Activated naive CD4-positive, alpha-beta T cell treated with anti-CD3 and anti-CD28 coated beads for 36 hours (primary cell): ENCODE measurements around the gene DHX16. TPM values are rescaled to one million over a fixed set of nuclear protein-coding genes. Genes with fewer than 3 reads are reported as not detected.
"Not testable (repeated sequence)": the region's sequence is repeated elsewhere in the genome, so short reads cannot be mapped to it uniquely, and the experiment has no call there.

ENCODE experiments used
- CTCF ChIA-PET: fragments of 350-600 bp; sonication (Branson Sonifier 250); formaldehyde crosslinking; loops from one replicate; lab custom pipeline; 2021; ENCODE audit warnings: antibody characterized with exemption; lab: Charles Lee
- DNase-seq: peaks from one replicate; pipeline ENCODE4 v3.0.0-alpha.2; 2020
- H3K27ac Mint-ChIP-seq: one replicate; pipeline ENCODE4 v1.8.0; 2021; ENCODE audit warnings: mild to moderate bottlenecking, mixed read lengths
- H3K27me3 Mint-ChIP-seq: one replicate; pipeline ENCODE4 v1.8.0; 2021; ENCODE audit warnings: low read depth, mixed read lengths
- H3K36me3 Mint-ChIP-seq: one replicate; pipeline ENCODE4 v1.8.0; 2021; ENCODE audit warnings: low read depth, mixed read lengths
- H3K4me1 Mint-ChIP-seq: one replicate; pipeline ENCODE4 v1.8.0; 2021; ENCODE audit warnings: low read depth, mixed read lengths
- H3K4me3 Mint-ChIP-seq: one replicate; pipeline ENCODE4 v1.8.0; 2021; ENCODE audit warnings: mild to moderate bottlenecking, moderate library complexity, mixed read lengths
- H3K9me3 Mint-ChIP-seq: one replicate; pipeline ENCODE4 v1.8.0; 2021; ENCODE audit warnings: mixed read lengths
- intact Hi-C: fragments of 100-400 bp; cut with micrococcal nuclease; formaldehyde crosslinking; loops from one replicate; pipeline ENCODE4 v1.15.1; 2023
- total RNA-seq, 2 experiments: library from RNA; stranded (reverse); gene quantifications; one replicate each; pipeline ENCODE4 v1.2.3, GENCODE V29; 2021

Gene DHX16
- total RNA-seq, 2 experiments from 2014 or later = 25.7 to 27.7 TPM

DNA sequence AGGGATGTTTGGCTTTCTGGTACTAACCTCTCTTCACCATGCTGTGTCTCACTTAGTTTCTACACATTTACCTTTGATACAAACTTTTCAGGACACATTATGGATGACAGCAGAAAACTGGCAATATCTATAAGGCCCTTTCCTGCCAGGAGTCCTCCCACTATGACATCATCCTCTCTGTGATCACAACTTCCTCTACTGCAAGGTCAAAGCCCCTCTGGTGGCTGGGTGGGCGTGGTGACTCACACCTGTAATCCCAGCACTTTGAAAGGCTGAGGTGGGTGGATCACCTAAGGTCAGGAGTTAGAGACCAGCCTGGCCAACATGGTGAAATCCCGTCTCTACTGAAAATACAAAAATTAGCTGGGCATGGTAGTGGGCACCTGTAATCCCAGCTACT is 6.5 kb downstream of the DHX16 start:
- H3K4me3 Mint-ChIP-seq, H3K27me3 Mint-ChIP-seq, H3K9me3 Mint-ChIP-seq, intact Hi-C loops: not testable (repeated sequence)
- DNase-seq = peak; percentile 50
- H3K36me3 Mint-ChIP-seq = peaks cover 36% of the 10 kb centered on the region
- peaks cover 17% of the 10 kb centered on the region for H3K4me1 Mint-ChIP-seq
- CTCF ChIA-PET = interaction anchor here (0.9 kb wide), 1 partner anchor 64 kb away, joined by 3 read pairs; no protein-coding TSS in a partner anchor
- peak overlapping the region; percentile 71 for H3K27ac Mint-ChIP-seq

DNA sequence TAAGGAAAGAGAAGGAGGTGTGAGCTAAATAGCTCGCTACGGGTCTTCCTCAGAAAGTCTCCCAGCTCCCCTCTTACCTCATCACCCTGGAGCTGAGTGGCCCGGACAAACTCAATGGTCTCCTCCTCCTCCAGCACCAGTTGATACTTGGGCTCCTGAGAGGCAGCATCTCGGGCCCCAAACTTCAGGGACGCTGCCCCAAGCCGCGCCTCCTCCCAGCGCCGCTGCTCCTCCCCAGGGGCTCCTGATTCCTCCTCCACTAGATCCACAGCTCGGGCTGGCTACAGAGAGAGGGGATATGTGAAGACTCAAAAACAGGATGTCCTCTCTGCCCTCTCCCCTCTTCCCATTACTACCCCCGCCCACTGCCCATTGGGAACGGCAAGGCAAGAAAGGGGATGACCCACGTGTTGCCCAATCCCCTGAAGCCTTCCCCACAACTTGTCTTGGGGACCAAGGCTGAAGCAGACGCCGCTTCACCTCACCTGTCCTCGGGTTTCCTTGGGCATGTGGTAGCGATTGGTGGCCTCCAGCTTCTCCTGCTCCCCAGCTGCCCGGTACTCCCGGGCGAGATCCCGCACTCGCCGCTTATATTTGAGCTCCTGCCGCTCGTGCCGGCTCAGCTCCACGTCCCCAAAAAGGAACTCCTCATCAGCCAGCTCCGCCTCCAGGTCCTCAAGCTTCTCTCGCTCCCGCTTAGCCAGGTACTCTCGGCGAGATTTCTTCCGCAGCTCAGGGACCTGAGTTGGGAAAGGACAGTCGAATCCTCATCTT is 7.6 kb downstream of the DHX16 start:
- intact Hi-C loops = no loop called here
- no peak overlapping the region for H3K27ac Mint-ChIP-seq
- H3K9me3 Mint-ChIP-seq = no peaks in the 10 kb centered on the region
- DNase-seq = no peak
- H3K4me1 Mint-ChIP-seq = peaks cover 10% of the 10 kb centered on the region
- no peaks in the 10 kb centered on the region for H3K27me3 Mint-ChIP-seq
- peaks cover 36% of the 10 kb centered on the region for H3K36me3 Mint-ChIP-seq
- no peak overlapping the region for H3K4me3 Mint-ChIP-seq
- CTCF ChIA-PET = interaction anchor here (1.1 kb wide), 2 partner anchors 66 to 94 kb away, joined by 3 to 4 read pairs; no protein-coding TSS in a partner anchor

DNA sequence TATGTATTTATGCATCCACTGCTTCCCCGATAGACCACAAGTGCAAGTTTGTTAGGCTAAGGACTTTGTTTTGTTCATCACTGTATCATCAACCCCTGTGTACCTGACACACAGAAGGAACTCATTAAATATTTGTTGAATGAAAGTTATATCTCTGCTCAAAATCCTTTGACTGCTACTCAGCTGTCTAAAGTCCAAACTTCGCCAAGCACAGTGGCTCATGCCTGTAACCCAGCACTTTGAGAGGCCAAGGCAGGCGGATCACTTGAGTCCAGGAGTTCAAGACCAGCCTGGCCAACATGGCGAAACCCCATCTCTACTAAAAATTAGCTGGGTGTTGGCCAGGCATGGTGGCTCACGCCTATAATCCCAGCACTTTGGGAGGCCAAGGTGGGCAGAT is 14.9 kb downstream of the DHX16 start:
- intact Hi-C loops, H3K4me1 Mint-ChIP-seq, H3K4me3 Mint-ChIP-seq, H3K27ac Mint-ChIP-seq, H3K27me3 Mint-ChIP-seq, DNase-seq, H3K9me3 Mint-ChIP-seq: not testable (repeated sequence)
- H3K36me3 Mint-ChIP-seq = peaks cover 34% of the 10 kb centered on the region
- CTCF ChIA-PET = interaction anchor here (1.1 kb wide), 1 partner anchor 116 kb away, joined by 3 read pairs; no protein-coding TSS in a partner anchor

DNA sequence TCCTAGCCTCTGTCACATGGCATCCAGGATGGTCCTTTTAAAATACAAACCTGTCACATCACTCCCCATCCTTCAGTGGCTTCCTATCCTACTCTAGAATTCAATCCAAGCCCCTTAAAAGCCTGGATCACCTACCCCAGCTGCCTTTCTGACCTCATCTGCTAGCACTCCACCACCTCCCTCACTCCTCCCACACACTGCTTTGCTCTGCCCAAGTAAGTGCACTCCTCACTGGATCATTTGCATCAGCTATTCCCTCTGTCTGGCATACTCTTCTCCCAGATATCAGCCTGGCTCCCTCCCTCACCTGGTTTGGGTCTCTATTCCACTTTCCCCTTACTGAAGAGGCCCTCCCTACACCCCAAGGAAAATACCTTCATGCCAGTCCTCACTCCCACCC is 15.4 kb downstream of the DHX16 start:
- H3K4me3 Mint-ChIP-seq = no peak overlapping the region
- H3K27me3 Mint-ChIP-seq = no peaks in the 10 kb centered on the region
- H3K36me3 Mint-ChIP-seq = peaks cover 31% of the 10 kb centered on the region
- DNase-seq = no peak
- intact Hi-C loops = no loop called here
- no peak overlapping the region for H3K27ac Mint-ChIP-seq
- no peaks in the 10 kb centered on the region for H3K4me1 Mint-ChIP-seq
- CTCF ChIA-PET = no interaction called here
- no peaks in the 10 kb centered on the region for H3K9me3 Mint-ChIP-seq

DNA sequence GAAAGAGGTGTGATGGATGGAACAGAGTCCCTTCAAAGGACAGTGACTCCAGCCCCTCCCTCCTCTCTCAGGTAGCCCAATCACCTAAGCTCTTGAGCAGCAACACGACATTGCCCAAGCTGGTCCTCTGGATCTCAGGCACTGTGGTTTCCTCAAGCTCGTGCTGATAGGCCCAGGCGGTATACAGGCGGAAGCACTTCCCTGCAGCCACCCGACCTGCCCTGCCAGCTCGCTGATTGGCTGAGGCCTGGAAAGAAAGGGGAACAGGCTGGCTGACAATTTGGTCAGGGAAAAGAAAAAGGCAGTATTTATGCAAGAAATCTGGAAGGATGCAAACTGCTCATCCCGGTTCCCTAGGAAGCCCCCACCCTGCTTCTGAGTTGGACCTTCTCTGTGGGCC is 16.3 kb downstream of the DHX16 start:
- Mint-ChIP-seq H3K27ac (no peak overlapping the region), H3K4me3 (no peak overlapping the region), H3K4me1 (no peaks in the 10 kb centered on the region), H3K36me3 (peaks cover 21% of the 10 kb centered on the region), H3K27me3 (no peaks in the 10 kb centered on the region), H3K9me3 (no peaks in the 10 kb centered on the region)
- no peak for DNase-seq
- intact Hi-C loops = no loop called here
- CTCF ChIA-PET = no interaction called here

DNA sequence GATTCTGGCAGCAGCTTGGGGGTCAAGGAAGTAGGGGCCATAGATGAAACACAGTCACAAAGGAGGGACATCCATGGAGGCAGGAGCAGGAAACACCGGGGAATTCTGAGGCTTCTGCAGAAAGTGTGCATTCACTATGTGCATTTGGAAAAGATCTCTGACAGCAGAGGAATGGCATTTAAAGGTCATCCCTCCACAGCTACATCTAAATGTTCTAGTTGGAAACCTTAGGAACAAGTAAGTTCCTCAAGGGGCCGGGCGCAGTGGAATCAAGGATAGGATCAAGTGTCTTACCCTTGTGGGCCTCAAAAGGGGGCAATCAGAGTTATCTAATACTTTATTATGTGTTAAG is 17.1 kb downstream of the DHX16 start:
- Mint-ChIP-seq H3K4me1 (no peaks in the 10 kb centered on the region), H3K27ac (no peak overlapping the region), H3K9me3 (no peaks in the 10 kb centered on the region), H3K4me3 (no peak overlapping the region), H3K27me3 (no peaks in the 10 kb centered on the region), H3K36me3 (peaks cover 23% of the 10 kb centered on the region)
- no peak for DNase-seq
- intact Hi-C loops = no loop called here
- CTCF ChIA-PET = no interaction called here

DNA sequence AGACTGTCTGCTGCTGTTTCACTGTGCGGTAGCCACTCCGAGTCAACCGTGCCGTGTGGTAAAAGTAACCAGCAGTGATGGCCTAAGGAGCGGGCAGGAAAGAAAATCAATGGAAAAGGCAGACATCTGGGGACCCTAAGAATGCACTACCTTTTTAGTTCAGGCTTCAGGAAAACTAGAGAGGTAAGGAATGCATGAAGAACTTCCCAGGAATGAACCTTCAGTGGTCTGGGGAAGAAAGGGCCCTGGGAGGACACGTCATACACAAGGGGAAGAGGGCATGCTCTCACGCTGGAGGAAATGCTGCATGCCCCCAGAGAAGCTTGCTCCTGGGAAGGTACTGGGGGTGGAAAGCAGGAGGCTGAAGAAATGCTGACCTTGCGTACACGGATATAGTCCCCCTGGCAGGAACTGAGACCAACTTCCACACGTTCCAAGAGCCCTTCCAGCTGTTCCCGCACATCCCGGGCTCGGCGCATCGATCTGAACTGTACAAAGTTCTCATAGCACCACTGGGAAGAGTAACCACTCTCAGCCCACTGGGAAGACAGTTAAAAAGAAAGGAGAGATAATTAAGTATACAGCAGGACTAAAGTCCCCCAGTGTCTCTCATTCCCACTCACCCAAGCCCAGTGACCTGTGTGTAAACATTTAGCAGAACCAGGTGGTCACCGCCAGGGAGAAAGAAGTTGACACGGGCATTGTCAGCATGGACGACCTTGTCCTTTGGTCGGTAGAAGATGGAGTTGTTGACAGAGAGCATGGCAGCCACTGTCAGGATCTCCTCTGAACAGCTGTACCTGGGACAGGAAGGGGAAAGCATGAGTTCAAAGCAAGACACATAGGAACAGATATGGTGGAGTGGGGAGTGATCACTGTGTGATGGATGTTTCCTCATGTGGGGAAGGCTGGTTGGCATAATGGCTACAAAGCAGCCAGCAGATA is 17.7 kb downstream of the DHX16 start:
- Mint-ChIP-seq H3K4me1 (no peaks in the 10 kb centered on the region), H3K4me3 (no peak overlapping the region), H3K27ac (no peak overlapping the region), H3K36me3 (peaks cover 21% of the 10 kb centered on the region), H3K27me3 (no peaks in the 10 kb centered on the region), H3K9me3 (no peaks in the 10 kb centered on the region)
- intact Hi-C loops = no loop called here
- no peak for DNase-seq
- CTCF ChIA-PET = no interaction called here

DNA sequence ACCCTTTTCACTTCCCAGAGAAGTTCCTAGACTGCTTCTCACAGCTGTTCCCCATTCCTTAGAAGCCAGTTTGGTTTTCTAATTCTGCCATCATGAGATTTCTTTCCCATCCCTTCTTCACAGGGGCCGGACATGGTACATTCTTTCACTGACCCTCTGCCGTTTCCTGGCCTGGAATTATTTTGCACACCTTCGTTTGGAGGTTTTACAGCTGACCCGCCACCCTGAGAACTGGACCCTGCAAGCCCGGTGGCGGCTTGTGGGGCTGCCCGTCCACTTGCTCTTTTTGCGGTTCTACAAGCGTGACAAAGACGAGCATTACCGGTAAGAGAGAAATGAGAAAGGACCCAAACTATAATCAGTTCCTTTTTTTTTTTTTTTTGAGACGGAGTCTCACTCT is 21.7 kb downstream of the DHX16 start:
- H3K27me3 Mint-ChIP-seq = no peaks in the 10 kb centered on the region
- intact Hi-C loops = no loop called here
- peaks cover 12% of the 10 kb centered on the region for H3K36me3 Mint-ChIP-seq
- CTCF ChIA-PET = interaction anchor here (1.1 kb wide), 1 partner anchor 10 kb away, joined by 4 read pairs; no protein-coding TSS in a partner anchor
- H3K27ac Mint-ChIP-seq = no peak overlapping the region
- no peak overlapping the region for H3K4me3 Mint-ChIP-seq
- H3K4me1 Mint-ChIP-seq = peaks cover 15% of the 10 kb centered on the region
- DNase-seq = no peak
- no peaks in the 10 kb centered on the region for H3K9me3 Mint-ChIP-seq

DNA sequence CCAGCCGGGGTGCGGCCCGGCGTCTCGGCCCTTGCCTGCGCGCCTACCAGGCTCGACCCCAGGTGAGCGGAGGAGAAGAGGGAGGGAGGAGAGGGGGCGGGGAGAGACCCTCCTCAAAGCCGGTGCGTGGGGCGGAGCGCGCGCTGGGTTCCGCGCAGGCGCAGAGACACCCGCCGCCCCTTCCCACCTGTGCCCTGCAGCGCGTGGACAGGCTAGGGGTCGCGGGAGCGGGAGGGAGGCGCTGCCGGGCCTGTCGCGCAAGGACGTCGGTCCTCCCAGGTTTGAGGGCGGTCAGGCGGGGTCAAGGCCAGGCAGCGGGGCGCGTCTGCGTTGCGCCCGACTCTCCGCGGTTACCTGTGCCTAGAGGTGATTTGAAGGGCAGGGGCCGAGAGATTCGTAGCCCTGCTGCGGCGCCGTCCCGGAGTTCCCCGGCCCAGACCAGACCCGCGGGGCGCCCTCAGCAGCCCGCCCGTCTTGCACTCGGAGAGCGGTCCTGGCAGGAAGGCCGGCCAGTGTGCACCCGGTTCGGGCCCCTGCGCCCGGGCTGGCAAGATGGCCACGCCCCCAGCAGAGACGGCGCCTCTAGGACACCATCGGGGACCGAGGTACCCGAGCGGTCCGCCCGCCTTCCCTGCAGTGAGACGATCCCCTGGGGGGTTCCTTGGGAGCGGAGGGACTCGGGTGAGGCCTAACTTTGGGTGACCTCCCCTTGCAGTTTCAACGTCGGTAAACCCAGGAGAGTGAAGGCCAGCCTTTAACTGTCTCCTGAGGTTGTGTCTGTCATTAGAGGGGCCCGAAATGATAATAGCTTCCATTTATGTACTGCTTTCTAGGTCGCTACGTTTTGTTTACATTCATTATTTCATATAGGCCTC is 25.3 kb downstream of the DHX16 start:
- Mint-ChIP-seq H3K27me3 (no peaks in the 10 kb centered on the region), H3K4me1 (peaks cover 20% of the 10 kb centered on the region), H3K36me3 (peaks cover 5% of the 10 kb centered on the region), H3K27ac (peak overlapping the region; percentile 86), H3K9me3 (no peaks in the 10 kb centered on the region), H3K4me3 (peak overlapping the region; percentile 85)
- DNase-seq = peak; percentile 80
- CTCF ChIA-PET = interaction anchor here (1.5 kb wide), 1 partner anchor 194 kb away, joined by 3 read pairs; no protein-coding TSS in a partner anchor
- intact Hi-C loops = loop anchor here (1.0 to 2.0 kb wide), 5 partner anchors 21 to 74 kb away; partner anchors contain the start of genes ATAT1, DHX16, MRPS18B and PPP1R10

DNA sequence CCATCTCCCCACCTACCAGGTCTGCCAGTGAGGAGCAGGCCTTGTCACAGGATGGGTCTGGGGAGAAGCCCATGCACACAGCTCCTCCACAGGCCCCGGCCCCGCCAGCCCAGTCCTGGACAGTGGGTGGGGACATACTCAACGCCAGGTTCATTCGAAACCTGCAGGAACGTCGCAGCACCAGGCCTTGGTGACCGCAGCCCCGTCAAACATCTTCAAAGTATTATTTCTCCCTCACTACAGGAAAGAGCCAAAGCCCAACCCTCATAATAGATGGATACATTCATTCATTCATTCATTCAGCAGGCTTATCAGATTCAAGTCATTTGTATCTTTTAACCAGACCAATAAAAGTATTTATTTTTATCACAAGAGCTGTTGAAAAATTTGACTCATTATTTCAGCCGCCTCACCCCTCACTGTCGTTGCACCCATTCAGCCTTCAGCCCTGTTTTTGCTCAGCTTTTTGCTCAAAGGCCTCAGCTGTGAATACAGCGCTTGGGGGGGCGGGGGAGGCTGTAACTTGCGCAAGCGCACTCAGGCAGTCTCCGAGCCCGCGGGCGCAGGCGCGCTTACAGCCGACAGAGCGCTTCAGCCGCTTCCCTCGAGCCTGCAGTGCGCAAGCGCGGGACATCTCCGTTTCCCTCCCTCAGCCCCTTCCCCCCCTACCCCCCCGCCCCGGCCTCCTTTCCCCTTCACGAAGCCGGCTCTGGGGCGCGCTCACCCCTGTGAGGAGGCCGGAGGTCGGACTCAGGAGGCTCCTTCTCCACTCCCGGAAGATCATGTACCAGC is 26.2 kb downstream of the DHX16 start, which contains the start of gene C6orf136:
Gene C6orf136 (plus strand): TSS at position 684 of the 792 bp plus-strand sequence. CDS start 99 bp downstream, at position 783.
- peak within 1 kb of the TSS; percentile 85 for H3K4me3 Mint-ChIP-seq
- no peaks in the 10 kb centered on the region for H3K9me3 Mint-ChIP-seq
- peaks cover 7% of the 10 kb centered on the region for H3K36me3 Mint-ChIP-seq
- peak within 1 kb of the TSS; percentile 86 for H3K27ac Mint-ChIP-seq
- intact Hi-C loops = loop anchor here (1.0 to 2.0 kb wide), 6 partner anchors 20 to 75 kb away; partner anchors contain the start of genes ATAT1, DHX16, MDC1 and MRPS18B
- H3K27me3 Mint-ChIP-seq = no peaks in the 10 kb centered on the region
- DNase-seq = peak; percentile 94
- CTCF ChIA-PET = interaction anchor here (0.6 to 1.5 kb wide), 4 partner anchors 13 to 368 kb away, joined by 3 read pairs; no protein-coding TSS in a partner anchor
- H3K4me1 Mint-ChIP-seq = peaks cover 22% of the 10 kb centered on the region

DNA sequence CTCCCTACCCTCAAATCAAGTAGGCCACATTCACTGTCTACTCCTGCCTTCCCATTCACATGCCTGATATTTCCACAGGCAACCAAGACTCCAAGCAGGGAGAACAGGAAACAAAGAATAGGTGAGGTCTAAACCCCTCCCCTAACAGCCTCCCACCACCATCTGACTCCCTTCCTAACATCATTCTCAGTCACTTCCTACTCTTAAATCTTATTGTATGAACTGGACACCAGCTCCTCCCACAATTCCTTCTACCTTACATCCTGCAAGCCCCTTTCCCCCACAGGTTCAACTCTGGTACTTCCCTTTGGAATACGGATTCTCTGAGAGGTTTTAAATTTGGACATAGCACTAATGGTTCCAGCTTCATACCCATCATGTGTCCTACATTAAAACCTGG is 26.8 kb downstream of the DHX16 start:
- H3K27me3 Mint-ChIP-seq = no peaks in the 10 kb centered on the region
- CTCF ChIA-PET = interaction anchor here (0.6 to 1.5 kb wide), 5 partner anchors 14 to 418 kb away, joined by 3 read pairs; no protein-coding TSS in a partner anchor
- no peak for DNase-seq
- H3K36me3 Mint-ChIP-seq = peaks cover 6% of the 10 kb centered on the region
- H3K4me3 Mint-ChIP-seq = no peak overlapping the region
- H3K27ac Mint-ChIP-seq = no peak overlapping the region
- H3K4me1 Mint-ChIP-seq = peaks cover 28% of the 10 kb centered on the region
- intact Hi-C loops = loop anchor here (1.0 to 2.0 kb wide), 4 partner anchors 19 to 71 kb away; partner anchors contain the start of genes ATAT1, DHX16 and MDC1
- H3K9me3 Mint-ChIP-seq = no peaks in the 10 kb centered on the region
